ENCODE data around the gene REC8. TPM values are rescaled to one million over a fixed set of nuclear protein-coding genes. Genes with fewer than 3 reads are reported as not detected.

Gene REC8
- total RNA-seq, 1 donor from 2014 or later = 18.5 TPM

DNA sequence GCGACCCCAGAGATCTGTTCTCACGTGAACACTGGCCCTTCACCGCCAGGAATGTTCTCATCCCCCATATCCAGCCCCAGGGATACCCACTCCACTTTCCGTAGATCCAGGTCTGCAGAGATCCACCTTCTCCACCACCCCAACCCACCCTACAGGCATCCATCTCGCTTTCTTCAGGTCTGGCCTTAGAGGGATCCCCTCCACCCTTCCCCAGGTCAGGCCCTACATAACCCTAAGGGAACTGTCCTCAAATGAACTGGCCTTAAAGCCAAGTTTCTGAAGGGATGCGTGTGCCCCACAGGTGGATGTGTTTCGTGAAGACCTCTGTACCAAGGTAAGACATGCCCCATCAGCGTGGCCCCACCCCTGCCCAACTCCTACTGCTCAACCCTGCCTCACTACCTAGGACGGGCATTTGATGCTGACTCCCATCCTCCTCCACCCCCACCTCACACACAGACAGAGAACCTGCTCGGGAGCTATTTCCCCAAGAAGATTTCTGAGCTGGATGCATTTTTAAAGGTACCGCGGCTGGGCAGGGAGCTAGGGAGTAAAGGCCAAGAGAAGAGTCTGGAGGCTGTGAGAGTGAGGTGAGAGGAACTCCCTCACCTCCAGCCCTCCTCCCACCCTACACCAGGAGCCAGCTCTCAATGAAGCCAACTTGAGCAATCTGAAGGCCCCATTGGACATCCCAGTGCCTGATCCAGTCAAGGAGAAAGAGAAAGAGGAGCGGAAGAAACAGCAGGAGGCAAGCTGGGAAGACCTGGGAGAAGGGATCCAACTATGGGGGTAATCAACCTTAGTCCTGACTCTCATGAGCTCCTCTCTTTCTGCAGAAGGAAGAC is 35.0 kb upstream of the REC8 start:
- Histone ChIP-seq H3K9me3 (no peaks in the 10 kb centered on the region), H3K4me1 (peaks cover 30% of the 10 kb centered on the region), H3K27me3 (no peaks in the 10 kb centered on the region), H3K27ac (peak overlapping the region; percentile 91), H3K36me3 (peaks cover 21% of the 10 kb centered on the region), H3K4me3 (peak overlapping the region; percentile 99)
- DNase-seq (no peak), ATAC-seq (no peak)
- intact Hi-C loops (cut with DNase I) = no loop called here
- TF ChIP-seq, protein P1, sequence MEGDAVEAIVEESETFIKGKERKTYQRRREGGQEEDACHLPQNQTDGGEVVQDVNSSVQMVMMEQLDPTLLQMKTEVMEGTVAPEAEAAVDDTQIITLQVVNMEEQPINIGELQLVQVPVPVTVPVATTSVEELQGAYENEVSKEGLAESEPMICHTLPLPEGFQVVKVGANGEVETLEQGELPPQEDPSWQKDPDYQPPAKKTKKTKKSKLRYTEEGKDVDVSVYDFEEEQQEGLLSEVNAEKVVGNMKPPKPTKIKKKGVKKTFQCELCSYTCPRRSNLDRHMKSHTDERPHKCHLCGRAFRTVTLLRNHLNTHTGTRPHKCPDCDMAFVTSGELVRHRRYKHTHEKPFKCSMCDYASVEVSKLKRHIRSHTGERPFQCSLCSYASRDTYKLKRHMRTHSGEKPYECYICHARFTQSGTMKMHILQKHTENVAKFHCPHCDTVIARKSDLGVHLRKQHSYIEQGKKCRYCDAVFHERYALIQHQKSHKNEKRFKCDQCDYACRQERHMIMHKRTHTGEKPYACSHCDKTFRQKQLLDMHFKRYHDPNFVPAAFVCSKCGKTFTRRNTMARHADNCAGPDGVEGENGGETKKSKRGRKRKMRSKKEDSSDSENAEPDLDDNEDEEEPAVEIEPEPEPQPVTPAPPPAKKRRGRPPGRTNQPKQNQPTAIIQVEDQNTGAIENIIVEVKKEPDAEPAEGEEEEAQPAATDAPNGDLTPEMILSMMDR (IDR thresholded peaks at IDR 0.05) = no peak

DNA sequence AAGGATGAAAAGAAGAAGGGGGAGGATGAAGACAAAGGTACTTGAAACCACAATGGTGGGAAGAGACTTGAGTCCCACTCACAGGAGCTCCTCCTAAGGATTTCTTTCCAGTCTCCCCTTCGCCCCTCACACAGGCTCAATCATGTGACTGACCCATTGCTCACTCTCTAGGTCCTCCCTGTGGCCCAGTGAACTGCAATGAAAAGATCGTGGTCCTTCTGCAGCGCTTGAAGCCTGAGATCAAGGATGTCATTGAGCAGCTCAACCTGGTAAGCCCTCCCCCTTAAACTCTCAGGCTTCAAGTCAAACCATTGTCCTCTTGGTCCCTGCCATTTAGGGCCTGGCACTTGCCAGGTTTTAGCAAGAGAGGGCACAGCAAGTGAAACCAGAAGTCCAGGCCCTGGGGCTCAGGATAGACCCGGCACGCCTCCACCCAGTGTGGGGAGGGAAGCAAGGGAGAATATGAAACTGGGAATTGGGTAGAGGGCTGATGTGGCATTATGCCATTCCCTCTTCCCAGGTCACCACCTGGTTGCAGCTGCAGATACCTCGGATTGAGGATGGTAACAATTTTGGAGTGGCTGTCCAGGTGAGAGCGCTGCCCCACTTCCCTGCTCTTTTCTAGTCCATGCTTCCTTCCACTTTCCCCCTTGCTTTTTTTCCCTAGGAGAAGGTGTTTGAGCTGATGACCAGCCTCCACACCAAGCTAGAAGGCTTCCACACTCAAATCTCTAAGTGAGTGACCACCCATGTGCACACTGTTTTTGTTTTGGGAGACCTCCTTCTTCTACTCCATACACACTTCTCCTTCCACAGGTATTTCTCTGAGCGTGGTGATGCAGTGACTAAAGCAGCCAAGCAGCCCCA is 34.1 kb upstream of the REC8 start:
- ATAC-seq (no peak), DNase-seq (no peak)
- H3K4me3 ChIP-seq = no peak overlapping the region
- peak overlapping the region; percentile 91 for H3K27ac ChIP-seq
- H3K27me3 ChIP-seq = no peaks in the 10 kb centered on the region
- intact Hi-C loops (cut with DNase I) = no loop called here
- peaks cover 34% of the 10 kb centered on the region for H3K4me1 ChIP-seq
- H3K9me3 ChIP-seq = no peaks in the 10 kb centered on the region
- H3K36me3 ChIP-seq = peaks cover 21% of the 10 kb centered on the region
- TF ChIP-seq, protein P1 (IDR thresholded peaks at IDR 0.05) = no peak

DNA sequence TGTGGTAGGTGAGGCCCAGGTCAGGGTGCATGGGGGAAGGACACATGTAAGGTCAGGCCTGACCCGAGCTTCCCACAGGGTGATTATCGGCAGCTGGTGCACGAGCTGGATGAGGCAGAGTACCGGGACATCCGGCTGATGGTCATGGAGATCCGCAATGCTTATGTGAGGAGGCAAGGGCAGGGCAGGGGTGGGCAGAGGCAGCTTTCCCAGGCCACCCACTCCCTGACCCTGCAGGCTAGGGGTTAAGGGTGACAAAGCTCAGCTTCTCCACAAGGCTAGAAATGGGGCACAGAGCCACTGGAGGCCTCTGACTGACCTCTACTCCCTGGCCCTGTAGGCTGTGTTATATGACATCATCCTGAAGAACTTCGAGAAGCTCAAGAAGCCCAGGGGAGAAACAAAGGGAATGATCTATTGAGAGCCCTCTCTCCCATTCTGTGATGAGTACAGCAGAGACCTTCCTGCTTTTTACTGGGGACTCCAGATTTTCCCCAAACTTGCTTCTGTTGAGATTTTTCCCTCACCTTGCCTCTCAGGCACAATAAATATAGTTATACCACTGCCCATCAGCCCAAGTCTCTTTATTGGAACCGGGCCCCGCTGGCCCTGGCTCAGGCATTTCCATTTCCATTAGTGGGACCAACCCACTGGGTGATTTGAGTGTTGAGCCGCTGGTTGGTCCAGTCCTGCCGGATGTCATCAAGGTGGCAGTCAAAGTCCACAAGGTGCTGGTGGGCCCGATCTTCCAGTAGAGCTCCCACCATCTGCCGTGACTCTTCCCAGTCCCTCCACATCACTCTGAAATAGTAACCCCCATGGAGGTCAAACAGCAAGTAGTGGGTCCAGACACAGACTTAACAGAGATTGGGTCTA is 33.2 kb upstream of the REC8 start:
- TF ChIP-seq, protein P1 (IDR thresholded peaks at IDR 0.05) = no peak
- peaks cover 34% of the 10 kb centered on the region for H3K4me1 ChIP-seq
- no peak for DNase-seq
- H3K9me3 ChIP-seq = no peaks in the 10 kb centered on the region
- no peak for ATAC-seq
- intact Hi-C loops (cut with DNase I) = no loop called here
- H3K27ac ChIP-seq = no peak overlapping the region
- no peaks in the 10 kb centered on the region for H3K27me3 ChIP-seq
- peaks cover 28% of the 10 kb centered on the region for H3K36me3 ChIP-seq
- H3K4me3 ChIP-seq = no peak overlapping the region

DNA sequence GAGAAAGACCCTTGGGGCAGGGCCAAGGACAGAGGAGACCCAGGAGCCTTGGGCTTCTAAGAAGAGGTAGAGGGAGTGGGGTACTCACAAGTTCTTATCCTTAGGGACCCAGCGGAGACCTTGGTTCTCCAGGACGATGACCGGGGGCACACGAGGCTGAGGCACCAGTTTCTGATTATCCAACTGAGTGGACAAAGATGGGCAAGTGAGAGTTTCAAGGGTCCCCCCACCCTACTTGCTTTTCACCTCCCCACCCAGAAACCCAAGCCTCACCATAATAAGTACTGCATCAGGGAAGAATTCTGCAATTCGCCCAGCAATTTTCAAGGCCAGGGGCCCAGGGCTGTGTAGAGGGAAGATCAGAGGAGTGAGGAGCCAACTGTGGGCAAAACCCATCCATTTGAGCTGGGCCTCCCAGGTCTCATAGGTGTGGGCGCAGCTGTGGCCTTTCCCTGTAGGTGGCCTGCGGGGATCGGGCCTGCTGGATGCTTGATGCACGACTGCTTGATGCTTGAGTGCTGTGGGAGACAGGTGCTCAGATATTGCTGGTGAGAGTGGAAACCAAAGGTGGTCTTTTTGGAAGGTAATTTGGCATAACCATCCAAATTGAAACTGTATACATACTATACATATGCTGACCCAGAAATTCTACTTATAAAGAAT is 32.5 kb upstream of the REC8 start:
- Histone ChIP-seq H3K36me3 (peaks cover 36% of the 10 kb centered on the region), H3K4me3 (peak overlapping the region; percentile 77), H3K4me1 (peaks cover 34% of the 10 kb centered on the region), H3K27ac (no peak overlapping the region), H3K27me3 (no peaks in the 10 kb centered on the region), H3K9me3 (no peaks in the 10 kb centered on the region)
- no peak for DNase-seq
- no peak for ATAC-seq
- intact Hi-C loops (cut with DNase I) = no loop called here
- TF ChIP-seq, protein P1 (IDR thresholded peaks at IDR 0.05) = no peak

All from upper lobe of right lung (tissue), 1 donor.